Right lobe of liver (tissue), 4 donors: ENCODE measurements around the gene CNGA4.

Experiments used
- POLR2A ChIP-seq: fragments of 450-650 bp; IDR thresholded peaks from one replicate; pipeline ENCODE4 v1.6.1; 2017; ENCODE audit warnings: antibody characterized with exemption, mild to moderate bottlenecking
- TF ChIP-seq, protein P1 (sequence below), 4 donors: fragments of 200-600 bp in 3 of 4; fragments of 450-650 bp in 1 of 4; IDR thresholded peaks; one replicate each; pipeline versions ENCODE4 v1.5.1 to v1.8.0; 2016 to 2022; ENCODE audit warnings: antibody characterized with exemption in 4 of 4, mild to moderate bottlenecking in 2 of 4
- donor health status: DM: no; HTN: no; CAD: no.
- donor health status: DM: no; HTN: no; CAD: no.
- donor health status: DM: no; HTN: yes; CAD: no.

- TF ChIP-seq, protein P1, sequence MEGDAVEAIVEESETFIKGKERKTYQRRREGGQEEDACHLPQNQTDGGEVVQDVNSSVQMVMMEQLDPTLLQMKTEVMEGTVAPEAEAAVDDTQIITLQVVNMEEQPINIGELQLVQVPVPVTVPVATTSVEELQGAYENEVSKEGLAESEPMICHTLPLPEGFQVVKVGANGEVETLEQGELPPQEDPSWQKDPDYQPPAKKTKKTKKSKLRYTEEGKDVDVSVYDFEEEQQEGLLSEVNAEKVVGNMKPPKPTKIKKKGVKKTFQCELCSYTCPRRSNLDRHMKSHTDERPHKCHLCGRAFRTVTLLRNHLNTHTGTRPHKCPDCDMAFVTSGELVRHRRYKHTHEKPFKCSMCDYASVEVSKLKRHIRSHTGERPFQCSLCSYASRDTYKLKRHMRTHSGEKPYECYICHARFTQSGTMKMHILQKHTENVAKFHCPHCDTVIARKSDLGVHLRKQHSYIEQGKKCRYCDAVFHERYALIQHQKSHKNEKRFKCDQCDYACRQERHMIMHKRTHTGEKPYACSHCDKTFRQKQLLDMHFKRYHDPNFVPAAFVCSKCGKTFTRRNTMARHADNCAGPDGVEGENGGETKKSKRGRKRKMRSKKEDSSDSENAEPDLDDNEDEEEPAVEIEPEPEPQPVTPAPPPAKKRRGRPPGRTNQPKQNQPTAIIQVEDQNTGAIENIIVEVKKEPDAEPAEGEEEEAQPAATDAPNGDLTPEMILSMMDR (IDR thresholded peaks at IDR 0.05), result no peak
- TF ChIP-seq POLR2A, result no peak
Observed at GRCh38 chr11:6240781-6241180, 1.9 kb downstream of the CNGA4 start.
